Measurements from ENCODE around the gene FAU.
"Not testable (repeated sequence)": the region's sequence is repeated elsewhere in the genome, so short reads cannot be mapped to it uniquely, and the experiment has no call there.

The FAU gene

DNA sequence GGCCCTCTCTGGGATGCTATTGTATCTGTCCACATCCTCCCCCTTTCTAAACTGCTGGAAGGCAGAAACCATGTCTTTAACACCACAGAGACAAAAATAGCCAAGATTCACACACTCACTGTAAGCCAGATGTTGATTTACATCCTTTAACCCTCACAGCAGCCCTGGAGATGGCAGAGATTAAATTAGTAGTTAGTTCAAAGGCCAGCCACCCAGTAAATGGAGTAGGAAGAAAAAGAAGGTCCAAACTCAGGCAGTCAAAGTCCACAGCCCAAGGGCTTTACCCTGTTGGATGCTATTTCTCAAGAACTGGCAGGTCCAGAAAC, 2.3 kb downstream of the FAU start:
- no peak for DNase-seq

DNA sequence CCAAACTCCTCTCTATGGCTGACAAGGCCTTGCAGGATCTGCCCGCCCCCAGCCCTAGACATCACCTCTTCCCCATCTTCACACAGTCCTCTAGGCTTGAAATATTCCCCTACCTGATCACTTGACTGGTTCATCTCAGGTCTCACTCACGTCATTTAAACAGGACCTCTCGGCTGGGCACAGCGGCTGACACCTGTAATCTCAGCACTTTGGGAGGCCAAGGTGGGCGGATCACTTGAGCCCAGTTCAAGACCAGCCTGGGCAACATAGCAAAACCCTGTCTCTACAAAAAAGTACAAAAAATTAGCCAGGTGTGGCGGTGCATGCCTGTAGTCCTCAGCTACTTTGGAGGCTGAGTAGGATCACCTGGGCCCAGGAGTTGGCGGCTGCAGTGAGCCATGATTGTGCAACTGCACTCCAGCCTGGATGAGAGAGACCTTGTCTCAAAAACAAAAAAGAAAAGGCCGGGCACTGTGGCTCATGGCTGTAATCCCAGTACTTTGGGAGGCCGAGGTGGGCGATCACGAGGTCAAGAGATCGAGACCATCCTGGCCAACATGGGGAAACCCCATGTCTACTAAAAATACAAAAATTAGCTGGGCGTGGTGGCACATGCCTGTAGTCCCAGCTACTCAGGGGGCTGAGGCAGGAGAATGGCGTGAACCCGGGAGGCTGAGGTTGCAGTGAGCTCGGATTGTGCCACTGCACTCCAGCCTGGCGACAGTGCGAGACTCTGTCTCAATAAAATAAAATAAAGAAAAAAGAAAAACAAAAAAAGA, 2.9 kb downstream of the FAU start:
- not testable (repeated sequence) for DNase-seq

DNA sequence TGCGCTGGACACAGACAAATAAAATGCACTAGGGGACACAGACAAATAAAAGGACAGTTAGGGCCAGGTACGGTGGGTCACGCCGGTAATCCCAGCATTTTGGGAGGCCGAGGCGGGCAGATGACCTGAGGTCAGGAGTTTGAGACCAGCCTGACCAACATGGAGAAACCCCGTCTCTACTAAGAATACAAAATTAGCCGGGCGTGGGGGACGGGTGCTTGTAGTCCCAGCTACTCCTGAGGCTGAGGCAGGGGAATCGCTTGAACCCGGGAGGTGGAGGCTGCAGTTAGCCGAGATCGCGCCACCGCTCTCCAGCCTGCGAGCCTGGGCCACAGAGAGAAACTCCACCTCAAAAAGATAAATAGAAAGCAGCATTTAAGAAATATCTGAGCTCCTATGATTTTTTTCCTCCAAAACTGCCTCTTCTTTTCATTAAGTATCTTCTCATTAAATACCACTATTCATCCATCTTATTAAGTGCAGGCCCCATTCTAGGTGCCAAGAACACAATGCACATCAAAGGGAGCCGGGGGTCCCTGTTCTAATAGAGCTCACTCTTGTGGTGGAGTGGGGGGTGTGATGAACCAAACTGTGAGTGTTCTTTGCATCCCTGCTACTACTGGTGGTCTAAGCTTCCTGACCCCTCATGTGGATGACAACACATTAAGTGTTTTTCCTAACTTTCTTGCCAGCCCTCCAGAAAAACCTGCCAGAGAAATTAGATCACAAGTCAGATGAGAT, 3.7 kb downstream of the FAU start:
- no peak for DNase-seq

DNA sequence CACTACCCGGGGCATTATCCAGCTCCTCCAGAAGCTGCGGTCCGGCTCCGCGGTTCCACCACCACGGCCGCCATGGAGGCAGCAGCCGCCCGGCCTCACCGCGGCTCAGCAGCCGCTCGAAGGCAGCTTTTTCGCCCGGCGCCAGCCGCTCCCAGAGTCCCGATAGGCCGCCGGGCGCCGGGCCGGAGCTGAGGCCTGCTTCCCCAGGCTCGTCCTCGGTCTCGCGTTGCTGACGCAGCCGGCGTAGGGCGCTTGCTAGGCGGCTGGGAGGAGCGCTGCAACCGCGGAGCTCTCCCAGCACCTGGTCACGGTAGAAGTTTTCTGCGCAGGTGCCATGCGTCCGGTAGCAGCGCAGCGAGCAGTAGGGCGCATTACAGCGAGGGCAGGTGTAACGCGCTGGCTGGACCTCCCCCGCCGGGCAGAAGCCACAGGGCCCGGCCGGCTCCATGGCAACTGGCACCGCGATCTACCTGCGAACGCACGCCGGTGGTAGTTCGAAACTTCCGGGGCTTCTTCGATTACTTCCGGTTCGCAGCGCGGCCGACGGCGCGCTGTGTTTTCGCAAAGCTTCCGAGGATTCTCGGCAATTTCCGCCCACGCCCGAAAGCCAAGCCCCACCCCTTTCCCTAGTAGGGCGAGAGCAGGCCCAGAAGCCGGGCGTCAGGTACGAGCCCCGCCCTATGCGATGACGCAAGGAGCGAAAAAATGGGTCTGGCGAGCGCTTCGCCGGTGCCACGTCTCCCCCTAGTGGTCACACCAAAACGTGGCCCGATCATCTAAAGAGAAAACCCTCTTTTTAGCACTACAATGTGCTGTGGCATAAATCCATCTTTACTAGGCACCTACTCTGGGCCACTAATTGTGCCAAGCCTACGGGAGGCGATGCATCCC, 4.5 kb downstream of the FAU start, which contains the start of gene ZNHIT2:
Gene ZNHIT2, minus strand, starts transcription at position 496 of the 891 bp plus-strand sequence. Its CDS starts 48 bp downstream, at position 448.
- DNase-seq: peak; percentile 100

DNA sequence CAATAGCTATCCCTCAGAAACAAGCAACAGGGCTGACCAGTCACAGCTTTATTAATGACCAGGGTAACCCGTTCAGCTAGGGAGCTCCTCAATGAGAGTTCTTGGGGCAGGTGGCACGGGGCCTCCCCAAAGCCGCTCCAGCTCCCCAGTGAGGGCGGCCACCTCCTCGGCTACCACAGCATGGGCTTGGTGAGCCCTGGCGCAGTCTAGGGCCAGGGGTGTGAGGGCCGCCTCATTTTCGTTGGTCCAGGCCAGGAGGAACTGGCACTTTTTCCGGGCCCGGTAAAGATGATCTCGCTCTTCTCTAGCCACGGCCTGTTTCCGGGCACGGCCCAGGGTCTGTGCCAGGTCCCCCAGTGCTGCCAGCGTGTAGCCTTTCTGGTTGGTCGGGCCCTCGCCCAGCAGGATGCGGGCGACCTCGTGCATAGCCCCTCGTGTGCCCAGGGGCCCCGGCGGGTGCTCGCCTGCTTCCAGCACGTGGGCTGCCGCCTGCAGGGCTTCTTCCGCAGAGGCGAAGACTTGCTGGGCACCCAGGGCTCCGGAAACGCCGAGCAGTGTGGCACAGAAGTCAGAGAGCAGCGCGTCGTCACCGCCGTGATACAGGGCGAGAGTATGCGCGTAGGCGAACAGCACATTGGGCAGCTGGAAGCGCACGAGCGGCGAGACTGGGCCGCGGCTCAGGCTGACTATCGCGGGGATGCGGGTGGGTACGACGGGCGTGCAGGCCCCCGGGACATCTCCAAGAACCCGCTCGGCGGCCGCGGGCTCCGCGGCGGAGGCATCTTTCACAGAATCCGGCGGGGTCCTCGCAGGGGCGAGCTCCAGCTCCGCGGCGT, 5.3 kb downstream of the FAU start:
- no peak for DNase-seq

DNA sequence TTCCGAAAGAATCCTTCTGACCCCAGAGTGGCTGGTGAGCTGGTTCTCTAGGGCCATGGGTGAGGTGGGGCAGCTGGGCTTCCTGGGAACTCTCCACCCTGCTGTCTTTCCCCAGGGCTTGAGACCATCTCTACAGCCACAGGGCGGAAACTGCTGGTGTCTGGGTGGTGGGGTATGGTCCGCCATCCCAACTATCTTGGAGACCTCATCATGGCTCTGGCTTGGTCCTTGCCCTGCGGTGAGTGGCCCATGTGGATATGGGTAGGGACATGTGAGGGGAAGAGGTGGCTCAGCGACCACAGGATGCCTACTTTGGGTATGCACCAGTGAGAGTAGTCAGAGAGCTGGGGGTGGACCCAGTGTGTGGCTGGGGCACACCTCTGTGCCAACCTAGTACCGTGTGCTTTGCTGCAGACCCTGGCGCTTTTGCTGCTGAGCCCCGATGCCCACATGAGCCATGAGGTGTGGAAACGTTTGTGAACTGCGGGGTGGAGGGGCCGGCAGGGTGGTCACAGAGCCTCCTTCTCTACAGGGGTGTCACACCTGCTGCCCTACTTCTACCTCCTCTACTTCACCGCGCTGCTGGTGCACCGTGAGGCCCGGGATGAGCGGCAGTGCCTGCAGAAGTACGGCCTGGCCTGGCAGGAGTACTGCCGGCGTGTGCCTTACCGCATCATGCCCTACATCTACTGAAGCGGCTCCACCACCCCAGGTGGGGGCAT, 6.4 kb downstream of the FAU start:
- no peak for DNase-seq

DNA sequence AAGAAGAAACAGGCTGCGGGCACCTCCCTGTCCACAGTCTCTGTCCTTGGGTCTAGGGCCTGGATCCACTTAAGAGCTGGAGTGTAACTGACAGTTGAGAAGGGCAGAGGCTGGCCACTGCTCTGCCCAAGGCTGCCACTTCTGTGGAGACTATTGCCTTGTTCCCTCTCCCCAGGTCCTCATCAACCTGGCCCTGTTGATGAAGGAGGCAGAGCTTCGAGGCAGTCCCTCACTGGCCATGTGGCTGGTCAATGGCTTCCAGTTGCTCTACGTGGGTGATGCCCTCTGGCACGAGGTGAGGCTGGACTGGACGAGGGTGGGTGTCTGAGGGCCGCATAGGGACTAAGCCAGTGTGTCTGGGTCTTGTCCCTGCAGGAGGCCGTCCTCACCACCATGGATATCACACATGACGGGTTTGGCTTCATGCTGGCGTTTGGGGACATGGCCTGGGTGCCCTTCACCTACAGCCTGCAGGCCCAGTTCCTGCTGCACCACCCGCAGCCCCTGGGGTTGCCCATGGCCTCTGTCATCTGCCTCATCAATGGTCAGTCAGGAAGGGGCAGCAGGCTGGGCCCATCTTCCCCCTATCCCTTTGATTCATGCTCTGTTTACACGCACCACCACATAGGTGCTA, 7.3 kb downstream of the FAU start:
- no peak for DNase-seq

DNA sequence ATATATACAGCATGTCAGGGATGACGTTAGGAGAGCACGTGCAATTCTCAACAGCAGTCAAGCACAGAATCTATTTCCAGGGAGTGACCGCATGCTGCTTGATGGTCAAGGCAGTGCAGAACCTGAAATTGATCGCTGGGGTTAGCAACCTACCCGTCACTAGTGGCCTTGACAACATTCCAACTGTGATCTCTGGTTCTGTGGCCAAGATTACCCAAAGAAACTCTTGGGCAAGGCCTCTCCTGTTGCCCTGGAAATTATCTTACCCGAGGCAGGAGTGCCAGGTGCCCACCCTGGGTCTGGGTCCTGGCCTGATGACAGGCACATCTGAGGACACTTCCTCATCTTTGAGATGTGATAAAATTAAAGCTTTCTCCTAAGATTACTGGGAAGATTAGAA, 8.1 kb downstream of the FAU start:
- no peak for DNase-seq

DNA sequence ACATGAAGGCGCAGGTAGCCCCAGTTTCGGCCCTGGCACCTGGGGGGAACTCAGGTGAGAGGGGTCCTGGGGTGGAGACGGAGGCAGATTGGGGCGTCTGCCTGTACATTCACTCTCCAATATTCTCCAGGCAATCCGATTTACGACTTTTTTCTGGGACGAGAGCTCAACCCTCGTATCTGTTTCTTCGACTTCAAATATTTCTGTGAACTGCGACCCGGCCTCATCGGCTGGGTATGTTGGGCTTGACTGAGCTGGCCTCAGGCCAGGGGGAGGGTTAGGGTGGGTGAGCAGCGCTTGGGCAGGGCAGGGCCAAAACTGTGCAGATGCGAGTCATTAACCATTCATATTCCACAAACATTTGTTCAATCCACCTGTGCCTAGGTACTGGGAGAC, 8.6 kb downstream of the FAU start:
- DNase-seq: no peak

DNA sequence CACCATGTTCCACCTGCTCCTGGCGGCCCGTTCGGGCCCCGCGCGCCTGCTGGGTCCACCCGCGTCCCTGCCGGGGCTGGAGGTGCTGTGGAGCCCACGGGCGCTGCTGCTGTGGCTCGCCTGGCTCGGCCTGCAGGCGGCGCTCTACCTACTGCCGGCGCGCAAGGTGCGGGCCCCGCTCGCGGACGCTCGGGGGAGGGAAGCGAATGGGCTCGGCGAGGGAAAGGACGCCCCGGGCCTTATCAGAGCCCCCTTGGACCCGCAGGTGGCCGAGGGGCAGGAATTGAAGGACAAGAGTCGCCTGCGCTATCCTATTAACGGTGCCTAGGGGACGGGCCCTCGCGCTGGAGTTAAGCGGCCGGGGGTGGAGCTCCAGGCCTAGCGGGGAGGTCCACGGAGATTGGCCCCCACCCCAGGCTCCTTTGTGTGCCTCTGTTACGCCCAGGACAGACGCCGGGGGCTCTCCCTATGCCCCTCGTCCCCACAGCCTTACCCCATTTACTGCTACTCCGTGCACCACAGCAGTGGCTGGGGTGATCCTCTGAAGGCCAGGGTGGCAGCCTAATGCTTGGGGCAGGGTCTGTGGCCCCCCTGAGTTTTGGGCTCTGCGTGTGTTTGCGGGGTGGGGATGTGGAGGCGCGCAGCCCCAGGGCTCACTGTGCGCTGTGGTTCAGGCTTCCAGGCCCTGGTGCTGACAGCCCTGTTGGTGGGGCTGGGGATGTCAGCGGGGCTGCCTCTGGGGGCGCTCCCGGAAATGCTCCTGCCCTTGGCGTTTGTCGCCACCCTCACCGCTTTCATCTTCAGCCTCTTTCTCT, 9.2 kb downstream of the FAU start:
- DNase-seq: no peak

DNA sequence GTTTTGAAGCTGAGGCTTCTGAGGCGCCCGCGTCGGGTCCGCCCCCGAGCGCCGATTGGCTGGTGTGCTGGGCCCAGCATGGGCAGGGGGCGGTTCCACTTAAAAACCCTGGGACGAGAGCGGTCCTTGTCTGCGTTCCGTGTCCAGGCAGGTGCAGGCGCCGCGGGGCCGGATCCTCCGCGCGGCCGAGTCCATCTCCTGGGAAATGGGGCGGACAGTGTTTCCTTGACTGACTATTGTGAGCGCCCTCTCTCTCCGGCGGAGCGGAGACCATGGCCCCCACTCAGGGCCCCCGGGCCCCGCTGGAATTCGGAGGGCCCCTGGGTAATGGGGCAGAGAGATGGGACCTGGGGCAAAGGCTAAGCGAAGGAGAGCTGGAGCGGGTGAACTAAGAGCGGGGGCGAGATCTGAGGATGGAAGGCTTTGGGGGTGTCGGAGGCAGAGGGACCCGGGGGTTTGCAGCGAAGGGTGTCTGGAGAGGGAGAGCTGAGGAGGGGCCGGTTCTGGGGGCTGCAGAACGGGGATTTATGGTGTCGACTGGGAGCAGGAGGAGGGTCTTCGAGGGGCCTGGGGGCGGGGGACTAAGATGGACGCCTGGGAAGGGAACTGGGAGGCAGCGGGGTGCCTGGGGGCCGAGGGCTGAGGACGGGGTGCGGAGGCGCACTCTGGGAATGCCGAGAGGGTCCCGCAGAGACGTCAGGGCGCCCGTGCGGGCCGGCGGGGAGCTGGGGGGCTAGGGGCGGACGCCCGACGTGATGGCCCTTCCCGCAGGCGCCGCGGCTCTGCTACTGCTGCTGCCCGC, 10.0 kb downstream of the FAU start, which contains the start of gene TM7SF2:
Gene TM7SF2, plus strand, starts transcription at position 129 of the 802 bp plus-strand sequence. Its CDS starts 144 bp downstream, at position 273.
- DNase-seq: peak; percentile 92

DNA sequence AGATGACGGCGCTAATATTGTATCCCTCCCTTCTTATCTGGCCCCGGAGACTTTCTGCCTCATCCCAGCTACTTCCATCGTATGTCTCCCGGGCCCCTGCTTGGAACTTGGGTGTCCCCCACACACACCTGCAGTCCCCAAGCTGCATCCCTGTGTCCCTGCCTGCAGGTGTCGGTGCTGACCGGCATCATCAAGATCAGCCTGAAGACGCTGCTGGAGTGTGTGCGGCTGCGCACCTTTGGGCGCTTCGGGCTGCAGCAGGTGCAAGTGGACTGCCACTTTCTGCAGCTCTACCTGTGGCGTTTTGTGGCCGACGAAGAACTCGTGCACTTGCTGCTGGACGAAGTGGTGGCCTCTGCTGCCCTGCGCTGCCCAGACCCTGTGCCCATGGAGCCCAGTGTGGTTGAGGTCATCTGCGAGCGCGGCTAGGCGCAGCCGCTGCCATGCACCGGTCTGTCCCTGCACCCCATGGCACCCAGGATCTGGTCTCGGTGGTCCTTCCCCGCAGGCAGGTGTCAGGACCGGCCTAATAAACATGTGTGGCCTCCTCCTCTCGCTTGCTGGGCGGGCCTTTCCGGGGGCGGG, 10.7 kb downstream of the FAU start:
- DNase-seq: no peak

DNA sequence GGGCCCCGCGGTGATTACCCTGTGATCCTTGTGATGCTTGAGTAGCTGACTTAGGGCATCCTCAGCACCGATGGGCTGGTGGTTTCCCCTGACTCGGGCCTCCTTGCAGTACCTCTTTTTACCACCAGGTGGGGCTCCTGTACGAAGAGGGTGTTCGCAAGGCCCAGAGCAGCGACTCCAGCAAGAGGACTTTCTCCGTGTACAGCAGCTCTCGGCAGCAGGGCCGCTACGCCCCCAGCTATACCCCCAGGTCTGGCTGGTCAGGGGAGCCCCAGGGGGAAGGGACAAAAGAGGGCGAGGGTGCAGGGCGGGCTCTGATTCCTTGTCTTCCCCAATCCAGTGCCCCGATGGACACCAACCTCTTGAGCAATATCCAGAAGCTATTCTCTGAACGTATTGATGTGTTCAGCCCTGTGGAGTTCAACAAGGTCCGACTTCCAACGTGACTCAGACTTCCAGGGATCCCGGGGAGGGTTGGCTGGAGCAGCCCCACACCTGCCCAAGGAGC, 11.5 kb downstream of the FAU start:
- DNase-seq: peak; percentile 91

DNA sequence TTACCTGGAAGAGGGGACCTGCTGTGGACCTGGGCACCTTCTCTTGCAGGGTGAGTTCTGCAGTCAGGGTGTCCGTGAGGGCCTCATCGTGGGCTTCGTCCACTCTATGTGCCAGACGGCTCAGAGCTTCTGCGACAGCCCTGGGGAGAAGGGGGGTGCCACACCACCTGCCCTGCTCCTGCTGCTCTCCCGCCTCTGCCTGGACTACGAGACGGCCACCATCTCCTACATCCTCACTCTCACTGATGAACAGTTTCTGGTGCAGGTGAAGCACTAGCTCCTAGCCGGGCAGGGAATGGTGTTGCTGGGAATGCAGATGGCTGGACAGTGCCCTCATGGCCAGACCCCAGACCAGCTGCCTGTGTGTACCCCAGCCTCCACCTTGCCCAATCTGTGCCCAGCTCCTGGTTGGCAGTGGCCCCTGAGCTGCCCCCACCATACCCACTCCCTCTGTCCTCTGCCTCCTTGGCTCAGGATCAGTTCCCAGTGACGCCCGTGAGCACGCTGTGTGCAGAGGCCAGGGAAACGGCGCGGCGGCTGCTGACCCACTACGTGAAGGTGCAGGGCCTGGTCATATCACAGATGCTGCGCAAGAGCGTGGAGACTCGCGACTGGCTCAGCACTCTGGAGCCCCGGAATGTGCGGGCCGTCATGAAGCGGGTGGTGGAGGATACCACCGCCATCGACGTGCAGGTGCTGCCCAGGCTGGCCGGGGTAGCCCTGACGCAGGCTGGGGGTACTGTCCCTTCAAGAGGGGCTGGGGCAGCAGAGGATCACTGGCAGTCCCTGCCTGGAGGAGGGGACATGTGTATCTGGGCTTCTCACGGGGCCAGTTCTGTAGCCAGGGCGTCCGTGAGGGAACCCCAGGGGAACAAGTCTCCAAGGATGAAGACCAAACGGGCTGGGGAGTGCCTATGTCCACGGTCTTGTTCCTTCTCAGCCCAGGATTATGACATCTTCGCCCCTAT, 12.4 kb downstream of the FAU start:
- no peak for DNase-seq

DNA sequence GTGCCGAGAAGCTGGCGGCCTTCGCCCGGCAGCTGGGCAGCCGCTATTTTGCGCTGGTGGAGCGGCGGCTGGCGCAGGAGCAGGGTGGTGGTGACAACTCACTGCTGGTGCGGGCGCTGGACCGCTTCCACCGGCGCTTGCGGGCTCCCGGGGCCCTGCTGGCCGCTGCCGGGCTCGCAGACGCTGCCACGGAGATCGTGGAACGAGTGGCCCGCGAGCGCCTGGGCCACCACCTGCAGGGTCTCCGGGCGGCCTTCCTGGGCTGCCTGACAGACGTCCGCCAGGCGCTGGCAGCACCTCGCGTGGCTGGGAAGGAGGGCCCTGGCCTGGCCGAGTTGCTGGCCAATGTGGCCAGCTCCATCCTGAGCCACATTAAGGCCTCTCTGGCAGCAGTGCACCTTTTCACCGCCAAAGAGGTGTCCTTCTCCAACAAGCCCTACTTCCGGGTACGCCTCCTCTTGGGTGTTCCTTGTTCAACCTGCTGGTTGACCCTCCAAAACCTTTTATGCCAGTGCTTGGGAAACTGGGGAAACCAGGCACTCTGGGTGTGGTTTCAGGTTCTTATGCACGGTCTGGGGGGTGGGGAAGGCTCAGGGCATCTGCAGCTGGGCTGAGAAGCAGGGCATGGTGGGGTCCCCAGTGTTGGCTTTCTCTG, 13.3 kb downstream of the FAU start:
- no peak for DNase-seq

DNA sequence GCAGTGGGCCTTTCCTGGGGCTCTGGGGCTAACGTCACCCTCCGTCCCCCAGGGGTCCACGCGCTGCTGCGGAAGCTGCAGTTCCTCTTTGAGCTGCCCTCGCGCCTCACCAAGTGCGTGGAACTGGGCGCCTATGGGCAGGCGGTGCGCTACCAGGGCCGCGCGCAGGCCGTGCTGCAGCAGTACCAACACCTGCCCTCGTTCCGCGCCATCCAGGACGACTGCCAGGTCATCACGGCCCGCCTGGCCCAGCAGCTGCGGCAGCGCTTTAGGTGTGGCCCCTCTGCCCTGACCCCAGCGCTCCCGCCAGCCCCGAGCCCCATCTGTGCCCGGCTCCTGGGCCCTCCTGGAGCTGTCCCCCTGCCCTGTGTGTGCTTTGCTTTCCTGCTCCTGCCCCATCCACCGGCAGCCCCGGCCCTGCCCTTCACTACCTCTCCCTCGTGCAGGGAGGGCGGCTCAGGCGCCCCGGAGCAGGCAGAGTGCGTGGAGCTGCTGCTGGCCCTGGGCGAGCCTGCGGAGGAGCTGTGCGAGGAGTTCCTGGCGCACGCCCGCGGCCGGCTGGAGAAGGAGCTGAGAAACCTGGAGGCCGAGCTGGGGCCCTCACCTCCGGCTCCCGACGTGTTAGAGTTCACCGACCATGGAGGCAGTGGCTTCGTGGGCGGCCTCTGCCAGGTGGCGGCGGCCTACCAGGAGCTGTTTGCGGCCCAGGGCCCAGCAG, 14.0 kb downstream of the FAU start:
- DNase-seq: no peak

Measured in right hindlimb (tissue), 1 donor.